NAMALWA (cell line): ENCODE results near the gene LILRB5.
"Not testable (repeated sequence)": the region's sequence is repeated elsewhere in the genome, so short reads cannot be mapped to it uniquely, and the experiment has no call there.

Experiments
- DNase-seq: peaks from one replicate; pipeline ENCODE4 v3.0.0-alpha.2; 2015; ENCODE audit warnings: low spot score

LILRB5 gene

DNA sequence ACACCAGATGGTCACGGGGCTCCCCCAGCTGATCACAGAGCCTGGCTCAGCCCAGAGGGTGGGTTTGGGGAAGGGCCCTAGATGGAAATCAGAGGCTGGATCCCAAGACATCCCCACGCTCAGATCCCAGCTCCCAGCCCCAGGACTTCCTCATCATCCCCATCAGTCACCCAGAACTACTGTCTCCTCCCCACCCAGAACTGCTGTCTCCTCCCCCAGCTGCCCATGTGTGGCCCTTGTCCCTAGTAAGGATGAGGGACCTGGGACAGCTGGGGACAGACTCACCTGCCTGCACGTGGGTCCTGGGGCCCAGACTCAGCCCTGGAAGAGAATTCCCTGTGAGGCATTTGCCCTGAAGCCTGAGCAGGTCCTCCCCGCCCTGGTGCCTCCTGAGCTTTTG lies 14.8 kb downstream of the LILRB5 start:
- not testable (repeated sequence) for DNase-seq

DNA sequence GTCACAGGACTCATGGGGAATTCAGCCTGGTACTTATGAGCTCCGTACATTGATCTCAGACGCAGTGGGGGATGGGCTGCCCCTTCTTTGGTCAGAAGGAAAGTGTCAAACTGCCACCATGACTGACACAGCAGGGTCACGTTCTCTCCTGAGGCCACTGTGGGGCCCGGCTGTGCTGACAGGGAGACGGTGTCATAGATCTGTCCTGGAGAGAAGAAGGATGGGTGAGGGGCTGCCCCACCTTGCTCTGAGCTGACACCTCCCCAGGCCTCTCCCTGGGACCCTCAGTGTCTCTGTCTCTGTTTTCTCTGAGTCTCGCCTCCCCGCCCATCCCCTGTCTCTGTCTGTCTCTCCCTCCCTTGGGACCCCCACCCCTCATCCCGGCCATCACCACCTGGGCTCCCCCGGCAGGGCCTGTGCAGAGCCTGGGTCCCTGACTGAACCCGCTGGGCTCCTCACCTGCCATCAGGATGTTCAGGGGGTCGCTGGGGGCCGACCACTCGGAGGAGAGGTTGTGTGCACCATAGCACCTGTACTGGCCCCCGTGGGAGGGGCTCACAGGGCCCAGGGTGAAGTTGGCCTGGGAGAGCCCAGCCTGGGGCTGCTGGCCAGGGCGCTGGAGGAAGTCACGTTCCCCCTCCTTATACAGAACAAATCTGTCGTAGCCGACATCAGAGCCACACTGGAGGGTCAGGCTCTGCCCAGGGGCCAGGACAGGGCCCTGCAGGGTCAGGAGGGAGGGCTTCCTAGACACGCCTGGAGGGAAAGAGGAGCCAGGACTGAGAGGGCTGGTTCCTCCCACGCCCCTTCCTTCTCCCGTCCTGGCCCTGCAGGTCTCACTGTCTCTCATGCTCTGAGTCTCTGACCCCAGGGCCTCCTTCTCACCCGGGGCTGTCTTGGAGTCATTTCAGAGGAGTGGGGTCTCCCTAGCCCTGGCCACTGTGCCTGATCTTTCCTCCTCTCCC lies 16.4 kb downstream of the LILRB5 start:
- DNase-seq, result not testable (repeated sequence)

DNA sequence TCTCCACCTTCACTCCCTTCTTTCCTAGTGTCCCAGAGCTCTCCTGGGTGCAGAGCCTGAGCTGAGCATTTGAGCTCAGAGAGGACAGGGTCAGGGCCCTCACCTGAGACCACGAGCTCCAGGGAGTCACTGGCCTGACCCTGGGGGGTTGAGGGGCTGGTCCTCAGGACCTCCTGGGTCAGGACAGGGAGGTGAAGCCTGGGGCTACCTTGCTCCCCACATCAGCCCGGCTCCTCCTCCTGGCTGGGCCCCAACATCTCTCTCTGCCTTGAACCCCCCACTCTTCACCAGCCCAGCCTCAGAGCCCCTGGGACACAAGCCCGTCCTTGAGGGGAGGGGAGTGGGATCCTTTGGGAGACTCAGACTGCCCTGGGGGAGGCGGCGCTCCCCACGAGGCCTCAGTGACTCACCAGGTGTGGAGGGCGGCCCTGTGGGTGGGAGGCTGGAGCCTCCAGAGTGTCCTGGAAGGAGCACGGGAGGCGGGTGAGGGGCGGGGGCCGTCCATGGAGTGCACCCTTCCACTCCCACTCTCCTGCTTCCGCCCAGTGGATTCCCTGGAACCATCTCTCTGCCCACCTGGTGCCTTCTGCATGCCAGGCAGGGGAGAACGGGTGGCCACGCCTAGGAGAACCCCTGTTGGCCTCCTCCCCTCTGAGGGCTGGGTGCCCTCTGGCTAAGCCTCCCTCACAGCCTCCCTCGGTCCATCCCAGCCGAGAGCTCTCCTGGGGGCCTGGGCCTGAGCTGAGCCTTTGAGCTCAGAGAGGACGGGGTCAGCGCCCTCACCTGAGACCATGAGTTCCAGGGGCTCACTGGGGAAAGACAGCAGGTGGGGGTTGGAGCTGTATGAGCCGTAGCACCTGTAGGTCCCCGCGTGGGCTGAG lies 17.3 kb downstream of the LILRB5 start:
- DNase-seq, result not testable (repeated sequence)

DNA sequence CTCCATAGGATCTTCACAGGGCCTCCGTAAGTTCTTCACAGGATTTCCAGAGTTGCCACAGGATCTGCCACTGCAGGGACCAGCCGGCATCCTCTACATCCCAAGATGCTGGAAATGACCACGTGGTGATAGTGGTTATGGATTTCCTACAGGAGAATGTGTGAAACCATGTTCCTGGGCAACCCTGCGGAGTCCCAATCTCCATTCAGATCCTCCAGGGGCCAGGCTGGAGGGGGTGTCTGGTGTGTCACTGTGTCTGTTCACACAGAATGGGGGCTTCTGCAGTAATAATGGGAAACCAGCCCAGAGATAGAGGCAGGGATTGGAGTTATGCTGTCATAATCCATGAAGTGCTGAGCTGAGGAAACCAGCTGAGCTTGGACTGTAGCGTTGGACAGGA lies 23.1 kb downstream of the LILRB5 start:
- DNase-seq, result no peak

DNA sequence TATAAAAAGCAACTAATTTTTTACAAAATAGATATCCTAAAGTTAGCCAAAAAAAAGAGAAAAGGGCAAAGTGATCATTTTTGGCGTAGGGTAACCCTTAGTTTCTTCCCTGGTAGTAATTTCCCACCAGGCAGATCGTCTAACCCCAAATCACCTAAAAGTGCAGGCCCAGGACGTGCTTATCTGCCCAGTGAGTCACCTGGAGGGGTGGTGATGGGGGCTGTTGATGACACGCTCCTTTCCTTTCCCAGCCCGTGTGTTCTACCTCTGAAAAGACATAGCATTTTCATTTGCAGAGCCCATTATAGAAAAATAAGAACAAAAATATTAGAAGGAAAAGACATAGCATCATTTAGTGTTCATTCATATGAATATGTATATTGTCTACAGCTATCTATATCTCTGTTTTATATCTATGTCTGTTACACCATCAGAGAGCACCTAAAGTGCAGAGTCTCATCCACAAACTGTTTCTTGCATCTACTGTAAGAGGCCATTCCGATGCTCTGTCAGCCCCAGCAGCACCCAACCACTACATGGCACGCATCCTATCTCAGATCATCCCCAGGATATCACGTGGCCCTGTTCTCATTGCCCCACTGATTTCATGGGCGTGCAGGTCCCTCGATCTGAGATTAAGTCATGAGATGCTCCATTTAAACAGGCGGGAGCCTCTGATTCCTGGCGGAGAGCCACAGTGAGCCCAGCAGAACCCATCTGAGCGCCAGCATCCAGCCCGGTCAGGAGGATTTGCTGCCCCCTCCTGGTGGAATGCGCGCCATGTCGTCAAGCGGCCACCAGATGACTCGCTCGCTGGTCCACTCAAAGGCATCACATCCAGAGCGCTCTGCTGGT lies 25.8 kb downstream of the LILRB5 start:
- DNase-seq, result peak; percentile 59

- no peak for DNase-seq
These were observed 27.0 kb downstream of the LILRB5 start for GRCh38 chr19:54230031-54230430.

DNA sequence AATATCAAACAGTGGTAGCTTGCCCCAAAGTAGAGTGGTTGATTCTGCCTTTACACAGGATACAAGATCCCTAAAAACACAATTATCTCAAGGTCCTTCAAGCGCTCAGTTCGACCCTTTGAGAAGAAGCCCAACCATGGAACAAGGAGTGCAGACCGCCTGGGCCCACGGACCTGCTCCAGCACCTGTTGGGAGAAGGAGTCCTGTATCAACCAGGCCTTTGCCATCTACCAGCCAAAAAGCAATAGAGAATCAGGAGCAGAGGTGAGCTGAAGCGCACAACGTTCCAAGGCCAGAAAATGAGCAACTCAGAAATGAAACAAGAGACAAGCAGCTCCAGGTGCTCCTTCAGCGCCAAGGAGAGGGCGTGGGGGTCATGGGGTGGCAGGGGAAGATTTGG lies 27.9 kb downstream of the LILRB5 start:
- DNase-seq, result no peak

DNA sequence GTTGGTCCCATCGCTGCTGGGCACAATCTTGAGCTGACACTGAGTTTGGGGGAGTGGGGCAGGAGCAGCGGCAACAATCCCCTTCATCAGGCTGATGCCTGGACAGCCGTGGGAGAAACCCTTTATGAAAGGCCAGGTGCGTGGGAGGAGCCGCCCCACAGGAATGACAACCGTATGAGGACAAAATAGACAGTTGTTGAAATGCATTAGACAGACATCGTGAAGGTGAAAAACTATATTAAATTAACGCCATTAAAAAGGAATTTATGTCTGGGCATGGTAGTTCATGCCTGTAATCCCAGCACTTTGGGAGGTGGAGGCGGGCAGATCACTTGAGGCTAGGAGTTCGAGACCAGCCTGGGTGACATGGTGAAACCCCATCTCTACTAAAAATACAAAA lies 32.5 kb downstream of the LILRB5 start:
- DNase-seq, result not testable (repeated sequence)

- not testable (repeated sequence) for DNase-seq
These were observed 33.2 kb downstream of the LILRB5 start for GRCh38 chr19:54223937-54224281.

DNA sequence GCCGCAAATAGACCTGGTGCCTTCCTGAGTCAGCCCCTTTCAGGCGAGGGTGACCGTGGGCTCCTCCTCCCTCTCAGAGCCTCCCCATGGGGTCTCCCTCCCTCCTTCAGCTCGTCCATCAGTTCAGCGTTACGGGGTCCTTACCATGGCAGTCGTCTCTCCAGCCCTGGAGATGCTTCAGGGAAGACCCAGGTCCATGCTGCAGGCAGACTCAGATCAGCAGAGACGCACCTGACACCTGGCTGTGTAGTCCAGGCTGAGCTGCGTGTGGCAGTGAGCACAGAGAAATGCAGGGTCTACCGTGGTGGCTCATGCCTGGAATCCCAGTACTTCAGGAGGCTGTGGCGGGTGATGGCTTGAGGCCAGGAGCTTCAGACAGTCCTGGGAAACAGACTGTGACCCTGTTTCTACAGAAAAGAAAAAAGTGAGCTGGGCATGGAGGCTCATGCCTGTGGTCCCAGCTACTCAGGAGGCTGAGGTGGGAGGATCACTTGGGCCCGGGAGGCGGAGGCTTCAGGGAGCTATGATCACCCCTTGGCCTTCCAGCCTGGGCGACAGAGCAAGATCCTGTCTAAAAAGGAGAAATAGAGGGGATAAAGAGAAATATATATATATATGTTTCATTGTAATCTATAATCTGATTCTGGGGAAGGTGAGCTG lies 33.7 kb downstream of the LILRB5 start:
- not testable (repeated sequence) for DNase-seq

- not testable (repeated sequence) for DNase-seq
These were observed 34.4 kb downstream of the LILRB5 start, which contains the start of gene LILRB3 for GRCh38 chr19:54222474-54223276. Gene LILRB3 (minus strand): TSS chr19:54223007. CDS start chr19:54222976, 31 bp downstream.

- DNase-seq, result not testable (repeated sequence)
These were observed 35.1 kb downstream of the LILRB5 start for GRCh38 chr19:54221947-54222346.

DNA sequence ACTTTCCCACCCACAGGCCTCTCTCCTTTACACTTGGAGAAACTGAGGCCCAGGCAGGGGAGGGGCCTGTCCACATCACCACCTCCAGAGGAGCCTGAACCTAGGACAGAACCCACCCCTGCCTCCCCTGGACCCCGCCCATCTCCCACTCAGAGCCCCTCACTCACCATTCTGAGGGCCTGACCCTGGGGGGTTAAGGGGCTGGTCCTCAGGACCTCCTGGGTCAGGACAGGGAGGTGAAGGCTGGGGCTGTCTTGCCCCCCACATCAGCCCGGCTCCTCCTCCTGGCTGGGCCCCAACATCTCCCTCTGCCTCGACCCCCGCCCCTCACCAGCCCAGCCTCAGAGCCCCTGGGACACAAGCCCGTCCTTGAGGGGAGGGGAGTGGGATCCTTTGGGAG lies 37.4 kb downstream of the LILRB5 start:
- not testable (repeated sequence) for DNase-seq

DNA sequence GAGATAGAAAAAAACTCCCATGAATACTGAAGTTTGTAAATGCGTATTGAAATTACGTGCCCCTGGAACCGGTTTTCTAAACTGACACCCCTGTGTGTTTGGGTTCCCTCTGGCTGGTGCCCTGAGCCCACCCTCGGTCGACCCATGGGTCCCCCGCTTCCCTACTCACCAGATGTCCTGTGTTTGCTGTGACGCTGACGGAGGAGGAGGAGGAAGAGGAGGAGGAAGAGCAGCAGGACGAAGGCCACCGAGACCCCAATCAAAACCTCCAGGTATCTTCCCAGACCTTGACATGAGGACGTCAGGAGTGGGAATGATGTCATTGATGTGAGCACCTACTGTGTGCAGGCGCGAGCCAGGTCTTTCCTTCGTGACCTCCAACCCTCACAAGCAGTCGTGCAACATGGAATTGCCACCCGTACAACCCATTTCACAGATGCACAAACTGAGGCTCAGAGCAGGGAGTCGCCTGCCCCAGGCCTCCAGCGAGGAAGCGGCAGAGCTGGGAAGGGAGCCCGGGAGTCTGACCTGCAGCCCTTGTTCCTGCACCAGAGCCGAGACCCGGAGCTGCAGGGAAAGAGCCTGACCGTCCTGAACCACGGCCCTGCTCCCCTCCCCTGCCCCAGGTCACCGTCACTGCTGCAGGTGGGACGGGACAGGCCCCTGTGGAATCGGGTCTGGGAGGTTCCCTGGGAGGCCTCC lies 38.0 kb downstream of the LILRB5 start:
- no peak for DNase-seq

DNA sequence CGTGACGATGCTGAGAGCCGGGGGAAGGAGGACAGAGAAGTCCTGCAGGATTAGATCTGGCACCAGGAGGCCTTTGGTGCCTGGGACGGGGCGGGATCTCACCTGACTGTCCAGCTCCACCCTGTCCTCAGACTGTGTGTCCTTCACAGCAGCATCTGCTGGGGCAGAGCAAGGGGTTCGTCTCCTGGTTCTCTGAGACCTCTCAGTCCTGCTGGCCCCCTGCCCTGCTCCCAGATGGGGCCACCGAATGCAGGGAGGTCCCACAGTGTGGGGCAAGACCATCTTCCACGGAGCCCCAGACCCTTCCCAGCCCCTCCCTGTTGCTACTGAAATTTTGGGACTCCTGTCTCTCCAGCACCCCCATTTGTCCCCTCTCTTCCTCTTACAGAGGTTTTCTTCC lies 38.8 kb downstream of the LILRB5 start:
- DNase-seq, result no peak

DNA sequence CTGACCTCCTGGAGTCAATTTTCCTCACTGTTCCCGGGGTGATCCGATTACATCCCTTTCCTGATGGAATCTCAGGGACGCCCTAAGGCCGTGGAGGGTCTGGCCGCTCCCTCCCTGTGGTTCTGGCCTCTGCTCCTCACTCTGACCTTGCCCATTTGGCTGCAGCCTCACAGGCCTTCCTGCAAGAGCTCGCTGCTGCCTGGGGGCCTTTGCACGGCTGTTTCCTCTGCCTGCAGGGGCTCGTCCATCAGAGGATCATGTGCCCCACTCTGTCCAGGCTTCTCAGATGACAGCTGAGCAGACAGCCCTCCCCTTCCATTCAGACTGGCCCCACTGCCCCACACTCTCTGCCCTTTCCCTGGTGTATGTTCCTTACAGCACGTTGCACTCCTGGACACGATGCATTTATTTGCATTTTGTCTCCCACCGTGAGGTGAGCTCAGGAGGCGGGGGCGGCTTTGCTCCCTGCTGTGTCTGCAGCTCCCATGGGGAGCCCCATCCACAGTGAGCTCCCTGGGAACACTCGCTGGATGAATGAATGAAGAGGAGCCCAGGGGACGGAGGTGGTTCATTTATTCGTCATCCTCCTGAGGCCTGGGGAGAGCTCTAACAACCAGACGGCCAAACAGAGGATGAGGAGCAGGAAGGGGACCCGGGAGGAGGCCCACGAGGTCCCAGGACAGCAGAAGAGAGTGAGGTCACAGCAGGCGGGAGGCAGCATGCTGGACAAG lies 39.4 kb downstream of the LILRB5 start:
- DNase-seq, result not testable (repeated sequence)

GRCh38 chr19:54216869-54217268 lies 40.2 kb downstream of the LILRB5 start:
- no peak for DNase-seq

DNA sequence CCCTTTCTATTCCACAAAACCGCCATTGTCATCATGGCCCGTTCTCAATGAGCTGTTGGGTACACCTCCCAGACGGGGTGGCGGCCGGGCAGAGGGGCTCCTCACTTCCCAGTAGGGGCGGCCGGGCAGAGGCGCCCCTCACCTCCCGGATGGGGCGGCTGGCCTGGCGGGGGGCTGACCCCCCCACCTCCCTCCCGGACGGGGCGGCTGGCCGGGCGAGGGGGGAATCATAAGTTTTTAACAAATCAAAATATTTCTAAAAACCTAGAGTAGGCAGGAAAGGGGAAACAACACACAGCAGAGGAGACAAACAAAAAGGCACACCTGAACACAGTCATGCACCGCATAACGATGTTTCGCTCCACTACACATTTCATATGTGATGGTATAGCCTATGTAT lies 42.3 kb downstream of the LILRB5 start:
- DNase-seq, result peak; percentile 41

- DNase-seq, result not testable (repeated sequence)
These were observed 42.9 kb downstream of the LILRB5 start for GRCh38 chr19:54214217-54214616.
